DMS153 (cell line): ENCODE results near the gene OLFM4.

ENCODE experiments used
- DNase-seq: peaks from one replicate; lab custom pipeline; 2025; lab: John Stamatoyannopoulos, UW

The OLFM4 gene

DNA sequence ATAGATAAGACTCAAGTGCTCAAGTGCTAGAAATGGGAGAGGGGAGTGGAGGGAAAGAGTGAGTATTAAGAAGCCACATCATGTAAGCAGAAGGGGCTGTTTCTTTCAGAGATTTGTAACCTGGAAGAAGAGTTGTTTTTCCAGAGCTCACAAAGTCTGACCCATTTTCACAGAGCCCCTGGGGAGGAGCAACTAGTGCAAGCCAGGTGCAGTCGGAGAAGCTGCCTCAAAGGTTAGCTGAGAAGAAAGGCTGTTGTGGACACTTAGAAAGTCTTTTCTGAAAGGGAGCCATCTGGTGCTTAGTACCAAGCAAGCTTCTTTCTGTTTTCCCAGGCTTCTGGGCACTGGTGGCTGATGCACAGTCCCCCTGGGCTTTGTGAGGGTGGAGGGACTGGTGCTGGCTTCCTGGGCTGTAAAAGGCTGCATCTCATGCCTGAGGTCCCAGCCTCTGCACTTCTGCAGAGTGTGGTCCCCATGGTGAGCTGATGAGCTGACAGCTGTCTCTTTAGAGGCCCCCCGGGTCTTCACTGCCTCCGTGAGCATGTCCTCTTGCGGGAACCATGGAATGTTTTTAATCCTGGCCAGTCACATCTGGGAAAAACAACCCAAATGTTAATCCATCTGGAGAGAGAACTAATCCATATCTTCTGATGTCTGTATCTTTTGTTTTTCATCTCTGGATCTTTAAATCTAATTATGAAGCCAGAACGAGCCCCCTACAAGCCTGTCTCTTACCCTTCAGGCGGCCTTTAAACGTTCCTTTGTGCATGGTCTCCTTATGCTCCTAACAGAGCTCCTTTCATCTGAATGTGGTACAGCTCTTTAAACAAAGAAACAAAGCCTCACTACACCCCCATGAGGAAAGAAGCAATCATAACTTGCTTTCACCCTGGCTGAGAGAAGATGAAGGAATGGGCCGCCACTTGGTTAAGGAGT is 40.2 kb downstream of the OLFM4 start:
- DNase-seq = no peak

GRCh38 chr13:53069800-53070199 is 41.2 kb downstream of the OLFM4 start:
- no peak for DNase-seq

- no peak for DNase-seq
These were observed 45.1 kb downstream of the OLFM4 start for GRCh38 chr13:53073711-53074110.

- DNase-seq = no peak
These were observed 45.5 kb downstream of the OLFM4 start for GRCh38 chr13:53074114-53074513.

GRCh38 chr13:53075356-53076041 is 46.9 kb downstream of the OLFM4 start:
- no peak for DNase-seq

DNA sequence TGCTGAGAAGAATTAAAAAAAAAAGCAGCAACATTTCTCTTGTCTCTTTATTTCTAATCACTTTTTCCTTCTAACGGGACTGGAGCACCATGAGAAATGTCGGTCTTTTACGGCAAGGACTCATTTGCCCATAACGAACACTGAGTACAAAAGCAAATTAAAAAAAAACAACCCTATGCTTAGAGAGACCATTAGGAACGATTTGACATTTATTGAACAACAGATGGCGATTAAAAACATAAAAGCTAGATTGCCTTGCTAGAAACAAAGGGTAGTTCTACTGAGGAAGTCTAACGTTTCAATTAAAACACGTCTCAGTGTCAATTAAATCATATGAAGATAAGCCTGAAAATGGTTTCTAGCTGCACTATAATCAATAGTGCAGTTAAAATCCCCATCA is 51.1 kb downstream of the OLFM4 start:
- no peak for DNase-seq

- DNase-seq = no peak
These were observed 60.3 kb downstream of the OLFM4 start for GRCh38 chr13:53088871-53089270.

DNA sequence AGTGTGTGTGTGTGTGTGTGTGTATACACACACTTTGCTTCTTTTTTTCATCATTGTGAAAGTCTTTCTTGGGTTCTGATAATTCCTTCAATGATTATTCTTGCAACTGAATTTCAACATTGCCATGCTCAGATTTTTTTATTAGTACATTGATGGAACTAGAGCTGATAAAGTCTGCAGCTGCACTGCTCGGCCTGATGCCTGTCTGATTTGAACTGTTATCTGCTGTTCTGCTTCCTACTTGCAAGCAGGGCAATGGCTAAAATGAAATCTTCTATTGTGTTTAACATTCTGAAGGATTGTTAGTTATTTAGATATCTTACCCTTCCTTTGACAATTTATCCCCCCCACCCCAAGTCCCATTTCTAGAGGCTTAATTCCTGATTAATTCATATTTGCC is 61.3 kb downstream of the OLFM4 start:
- DNase-seq = no peak

DNA sequence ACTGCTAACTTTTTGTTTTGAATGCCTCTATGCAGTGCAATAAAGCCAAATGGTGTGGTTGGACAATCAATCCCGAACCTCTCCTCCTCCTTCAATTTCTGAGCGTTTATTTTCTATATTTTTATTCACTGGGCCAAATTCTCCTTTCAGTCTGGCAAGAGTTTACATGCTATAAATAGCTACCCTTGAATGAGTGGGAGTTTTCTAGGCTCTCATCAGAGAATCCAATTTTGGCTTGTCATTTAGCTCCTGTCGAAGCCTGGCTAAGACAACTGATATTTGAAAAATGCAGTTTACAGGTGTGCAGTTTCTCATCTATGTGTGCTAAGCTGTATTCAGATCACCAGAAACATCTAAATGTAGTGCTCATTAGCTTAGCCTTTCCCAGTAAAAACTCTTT is 61.8 kb downstream of the OLFM4 start:
- DNase-seq = no peak

- no peak for DNase-seq
These were observed 64.3 kb downstream of the OLFM4 start for GRCh38 chr13:53092931-53093330.

GRCh38 chr13:53098455-53098854 is 69.8 kb downstream of the OLFM4 start:
- DNase-seq = no peak

GRCh38 chr13:53100394-53101063 is 71.9 kb downstream of the OLFM4 start:
- DNase-seq = peak; percentile 59
